HepG2 (cell line): ENCODE measurements around the gene USF2. TPM values are rescaled to one million over a fixed set of nuclear protein-coding genes. Genes with fewer than 3 reads are reported as not detected.
A peak's percentile ranks its signal among the peaks of the same experiment; 100 is the strongest.

ENCODE experiments used
- ATAC-seq: fragments of 200-7000 bp; cut with Tn5 transposase; 3 replicates; pipeline ENCODE4 v1.9.1; 2020; ENCODE audit warnings: mild to moderate bottlenecking, moderate library complexity
- BruUV-seq: library from RNA; stranded (reverse); fragments of 400-500 nt; replicated peaks from 2 replicates; lab custom pipeline; 2021; lab: Mats Ljungman, UMichigan
- CTCF ChIA-PET: fragments of 300-600 bp; formaldehyde crosslinking; extraction: SDS; loops from one replicate; lab custom pipeline; 2021; ENCODE audit warnings: low total read pairs, inconsistent platforms, low intra/inter-chr PET ratio; lab: Yijun Ruan, JAX
- POLR2A ChIA-PET: fragments of 350-600 bp; sonication (Branson Sonifier 250); formaldehyde crosslinking; loops from one replicate; lab custom pipeline; 2020; ENCODE audit warnings: antibody characterized with exemption, inconsistent platforms; lab: Yijun Ruan, JAX
- DNase-seq: peaks from one replicate; pipeline ENCODE4 v3.0.0-alpha.2; 2015; ENCODE audit warnings: low spot score
- FAIRE-seq: peaks from 3 replicates; lab custom pipeline; 2011; peaks lifted over from hg19 to GRCh38; lab: Jason Lieb, UNC
- H2AFZ ChIP-seq: one replicate; pipeline ENCODE4 v1.6.1; 2011; ENCODE audit warnings: low read length, inconsistent platforms
- H3K27ac ChIP-seq: fragments of 300-600 bp; 3 replicates; pipeline ENCODE4 v1.8.0; 2011; ENCODE audit warnings: mixed run types, mild to moderate bottlenecking, mixed read lengths, low read length, inconsistent platforms; ENCODE audit not compliant: insufficient read depth; ENCODE audit errors: extremely low read length
- H3K27me3 ChIP-seq, 2 experiments: fragments of 200-600 bp in 1 of 2; 2 replicates in 1 of 2; 3 replicates in 1 of 2; pipeline versions ENCODE4 v1.6.0 to v1.8.0; 2011; ENCODE audit warnings: low read length in 2 of 2, mild to moderate bottlenecking in 2 of 2, moderate library complexity in 2 of 2, inconsistent platforms in 1 of 2; ENCODE audit not compliant: insufficient read depth in 2 of 2, control insufficient read depth in 1 of 2
- H3K36me3 ChIP-seq, 2 experiments: fragments of 200-600 bp in 1 of 2; replicated peaks in 1 of 2; 2 replicates in 1 of 2; 3 replicates in 1 of 2; pipeline versions ENCODE4 v1.5.1 to v1.8.0; 2011; ENCODE audit warnings: low read length in 2 of 2, inconsistent platforms in 1 of 2; ENCODE audit not compliant: insufficient read depth in 2 of 2, control insufficient read depth in 1 of 2
- H3K4me1 ChIP-seq: 2 replicates; pipeline ENCODE4 v1.5.1; 2012; ENCODE audit warnings: low read length, inconsistent platforms; ENCODE audit not compliant: insufficient read depth
- H3K4me2 ChIP-seq: 2 replicates; pipeline ENCODE4 v1.6.0; 2011; ENCODE audit warnings: low read depth, low read length, inconsistent platforms
- H3K4me3 ChIP-seq, 3 experiments: fragments of 200-600 bp in 1 of 3; sonication (generic), shearing (Covaris generic) in 1 of 3; replicated peaks in 1 of 3; 2 replicates each; pipeline ENCODE4 v1.5.1; 2011 to 2016; ENCODE audit warnings: low read length in 3 of 3, inconsistent platforms in 2 of 3, low read depth in 2 of 3, mild to moderate bottlenecking in 2 of 3, control low read depth in 1 of 3, mixed read lengths in 1 of 3; ENCODE audit not compliant: insufficient read depth in 1 of 3
- H3K79me2 ChIP-seq: one replicate; pipeline ENCODE4 v1.6.1; 2011; ENCODE audit warnings: low read length, inconsistent platforms; ENCODE audit not compliant: insufficient read depth
- H3K9ac ChIP-seq: 2 replicates; pipeline ENCODE4 v1.6.0; 2011; ENCODE audit warnings: mild to moderate bottlenecking, low read depth, low read length, inconsistent platforms; ENCODE audit not compliant: insufficient read depth
- H3K9me3 ChIP-seq: 2 replicates; pipeline ENCODE4 v1.5.1; 2012; ENCODE audit warnings: mild to moderate bottlenecking, low read length
- H4K20me1 ChIP-seq: 2 replicates; pipeline ENCODE4 v1.6.0; 2011; ENCODE audit warnings: inconsistent platforms, mild to moderate bottlenecking, low read length, moderate library complexity; ENCODE audit not compliant: insufficient read depth
- FIP1L1 ChIP-seq: fragments of 200-400 bp; formaldehyde crosslinking; IDR thresholded peaks from 2 replicates; pipeline ENCODE4 v1.6.1; 2018; ENCODE audit warnings: low read depth, mild to moderate bottlenecking, low read length, moderate library complexity, borderline replicate concordance; ENCODE audit not compliant: insufficient read depth
- HOXD1 ChIP-seq: sonication (generic); formaldehyde crosslinking; IDR thresholded peaks from 2 replicates; pipeline ENCODE4 v1.5.0; 2020; ENCODE audit warnings: missing genetic modification reagents
- ONECUT2 ChIP-seq: sonication (generic); formaldehyde crosslinking; IDR thresholded peaks from 2 replicates; pipeline ENCODE4 v1.4.0; 2020; ENCODE audit warnings: missing genetic modification reagents
- U2AF2 ChIP-seq: fragments of 200-400 bp; formaldehyde crosslinking; IDR thresholded peaks from 2 replicates; pipeline ENCODE4 v1.6.1; 2017; ENCODE audit warnings: low read depth, mild to moderate bottlenecking, low read length
- ZNF10 ChIP-seq: sonication (generic); formaldehyde crosslinking; IDR thresholded peaks from 2 replicates; pipeline ENCODE4 v1.4.0; 2020; ENCODE audit warnings: mild to moderate bottlenecking, low read depth, missing genetic modification reagents, borderline replicate concordance
- ZNF12 ChIP-seq: sonication (generic); formaldehyde crosslinking; IDR thresholded peaks from 2 replicates; pipeline ENCODE4 v1.5.0; 2020; ENCODE audit warnings: missing genetic modification reagents
- ZNF569 ChIP-seq: sonication (generic); formaldehyde crosslinking; IDR thresholded peaks from 2 replicates; pipeline ENCODE4 v1.5.0; 2020; ENCODE audit warnings: mild to moderate bottlenecking, missing genetic modification reagents, moderate library complexity, borderline replicate concordance
- ZNF768 ChIP-seq: sonication (generic); formaldehyde crosslinking; IDR thresholded peaks from 2 replicates; pipeline ENCODE4 v1.4.0; 2020; ENCODE audit warnings: missing genetic modification reagents
- ZZZ3 ChIP-seq: sonication (generic); formaldehyde crosslinking; IDR thresholded peaks from 2 replicates; pipeline ENCODE4 v1.4.0; 2020; ENCODE audit warnings: missing genetic modification reagents, mild to moderate bottlenecking, borderline replicate concordance
- WGBS: methylation state at CpG from one replicate; pipeline ENCODE4 v1.1.6; 2017; ENCODE audit warnings: low lambda C conversion rate; 5-methylcytosine and 5-hydroxymethylcytosine counted together
- in situ Hi-C: cut with HindIII; loops from 2 replicates; pipeline ENCODE4 v1.10.0; 2017; ENCODE audit warnings: low pct_unique_long_range_greater_than_20kb; ENCODE audit not compliant: extremely low pct_ligation_motif_present
- intact Hi-C: fragments of 100-400 bp; cut with micrococcal nuclease; formaldehyde crosslinking; loops from one replicate; pipeline ENCODE4 v1.10.0; 2022; ENCODE audit not compliant: unreplicated experiment
- polyA plus RNA-seq, 8 experiments: library from polyadenylated mRNA; depleted of rRNA in 3 of 8; stranded (reverse) in 7 of 8; unstranded in 1 of 8; fragments of >200 nt; fragmentation: Illumina TruSeq in 4 of 8; extraction: Trizol in 4 of 8; gene quantifications; 2 replicates each; pipeline versions ENCODE4 v1.2.1 to v1.2.3, GENCODE V29; 2011 to 2016; ENCODE audit warnings: low read depth in 4 of 8, missing spikeins in 1 of 8, mixed read lengths in 1 of 8; ENCODE audit not compliant: insufficient read depth in 1 of 8
- total RNA-seq, 5 experiments: library from RNA; depleted of rRNA; stranded (reverse); fragments of >200 nt; fragmentation: Illumina TruSeq; extraction: Trizol; gene quantifications; 2 replicates each; pipeline ENCODE4 v1.2.3, GENCODE V29; 2016; ENCODE audit warnings: low read depth in 1 of 5
- TF ChIP-seq, protein P1 (sequence below): sonication (generic); formaldehyde crosslinking; conservative IDR thresholded peaks from 2 replicates; pipeline ENCODE4 v1.8.0; 2022; ENCODE audit warnings: missing genetic modification reagents
- TF ChIP-seq, protein P2 (sequence below): sonication (generic); formaldehyde crosslinking; IDR thresholded peaks from 2 replicates; pipeline ENCODE4 v1.8.1; 2023; ENCODE audit warnings: mild to moderate bottlenecking, moderate library complexity, missing genetic modification reagents

The USF2 gene
- total and polyA plus RNA-seq, 2 of the 13 experiments (the other 11 are each of a cell fraction or from before 2014, with no cell fraction given), result 54.9 to 106 TPM

DNA sequence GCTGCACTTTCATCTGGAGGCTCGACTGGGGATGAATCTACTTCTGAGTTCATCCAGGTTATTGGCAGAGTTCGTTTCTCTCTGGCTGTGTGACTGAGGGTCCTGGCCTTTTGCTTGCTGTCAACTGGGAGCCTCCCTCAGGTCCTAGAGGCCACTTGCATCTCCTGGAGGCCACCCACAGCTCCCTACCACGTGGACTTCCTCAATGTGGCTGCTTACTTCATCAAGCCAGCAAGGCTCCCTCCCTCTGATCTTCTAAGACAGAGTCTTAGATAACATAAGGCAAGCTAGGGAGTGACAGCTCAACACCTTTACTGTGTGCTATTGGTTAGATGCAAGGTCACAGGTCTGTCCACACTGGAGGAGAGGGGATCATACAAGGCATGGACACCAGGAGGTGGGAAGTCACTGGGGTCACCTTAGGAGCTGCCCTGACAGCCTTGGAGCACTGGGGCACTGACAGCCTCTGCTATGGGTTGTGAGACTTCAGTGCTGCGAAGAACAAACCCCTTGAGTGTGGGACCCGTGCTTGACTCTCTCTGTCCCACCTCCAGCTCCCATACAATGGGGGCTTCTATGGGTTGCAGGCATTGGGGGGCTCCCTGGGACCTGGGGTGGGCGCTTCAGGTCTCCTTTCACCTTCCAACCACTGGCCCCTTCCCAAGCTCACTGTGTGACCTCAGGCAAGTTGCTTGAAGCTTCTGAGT, 45.5 kb upstream of the USF2 start:
- Histone ChIP-seq H3K36me3 (no peaks in the 10 kb centered on the region), H3K4me1 (no peaks in the 10 kb centered on the region), H3K79me2 (no peaks in the 10 kb centered on the region), H3K9me3 (no peaks in the 10 kb centered on the region), H2AFZ (no peak overlapping the region), H3K27me3 (peaks cover 0 to 6% of the 10 kb centered on the region in 2 experiments; a peak in 2 of 5 replicates), H4K20me1 (no peaks in the 10 kb centered on the region), H3K27ac (no peak overlapping the region), H3K9ac (no peak overlapping the region), H3K4me3 (no peak overlapping the region), H3K4me2 (no peak overlapping the region)
- POLR2A ChIA-PET, result no interaction called here
- whole genome bisulfite sequencing, result 15% methylated on average over 5 of the region's 6 CpGs
- in situ Hi-C loops, result no loop called here
- TF ChIP-seq ZNF768 (CRISPR knock-in tag) (0 out of 2 replicates have a peak, but pooled peaks have one; percentile 25), U2AF2 (no peak)
- BruUV-seq, result no TSS peak
- ATAC-seq (no peak), DNase-seq (no peak), FAIRE-seq (no peak)
- intact Hi-C loops, result no loop called here
- CTCF ChIA-PET, result no interaction called here

DNA sequence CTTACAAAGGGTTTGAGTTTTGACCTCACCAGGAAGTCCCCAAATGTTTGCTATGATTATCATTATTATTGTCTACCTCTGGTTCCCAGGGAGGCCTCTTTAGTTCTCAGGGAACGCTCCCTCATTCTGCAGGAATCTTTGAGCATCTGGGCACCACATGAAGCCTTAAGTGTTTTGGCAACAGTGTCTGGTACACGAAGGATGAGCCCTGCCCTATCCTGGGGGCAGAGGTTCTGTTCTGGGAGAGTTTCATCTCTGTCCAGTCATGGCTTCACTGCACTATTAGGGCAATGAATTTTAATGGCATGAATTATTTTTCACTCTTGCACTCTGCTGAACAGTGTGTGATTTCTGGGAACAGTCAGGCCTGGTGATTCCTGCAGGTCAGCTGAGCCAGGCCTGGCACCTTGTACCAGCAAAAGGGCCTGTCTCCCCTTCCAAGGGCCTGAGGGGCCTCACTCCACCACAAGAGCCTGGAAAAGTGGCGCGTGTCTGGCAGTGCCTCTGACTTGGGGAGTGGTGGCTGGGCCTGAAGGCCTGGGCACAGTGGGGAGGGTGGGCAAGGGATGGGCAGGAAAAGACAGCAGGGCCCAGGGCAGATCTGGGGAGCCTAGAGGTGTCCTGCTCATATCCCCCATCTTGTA, 44.8 kb upstream of the USF2 start:
- Histone ChIP-seq H3K27ac (no peak overlapping the region), H3K9ac (no peak overlapping the region), H3K27me3 (peaks cover 0 to 6% of the 10 kb centered on the region in 2 experiments; a peak in 2 of 5 replicates), H3K36me3 (no peaks in the 10 kb centered on the region), H4K20me1 (no peaks in the 10 kb centered on the region), H2AFZ (no peak overlapping the region), H3K79me2 (no peaks in the 10 kb centered on the region), H3K9me3 (no peaks in the 10 kb centered on the region), H3K4me3 (no peak overlapping the region), H3K4me2 (no peak overlapping the region), H3K4me1 (no peaks in the 10 kb centered on the region)
- FAIRE-seq, result no peak
- intact Hi-C loops (no loop called here), in situ Hi-C loops (no loop called here)
- POLR2A ChIA-PET, result no interaction called here
- no peak for DNase-seq
- CTCF ChIA-PET, result no interaction called here
- 60% methylated on average over 3 of the region's 4 CpGs for WGBS
- no peak for ATAC-seq
- no TSS peak for BruUV-seq
- TF ChIP-seq ONECUT2 (CRISPR knock-in tag), result no peak
- no peak for TF ChIP-seq FIP1L1
- TF ChIP-seq HOXD1 (CRISPR knock-in tag), result no peak
- TF ChIP-seq, protein P1, sequence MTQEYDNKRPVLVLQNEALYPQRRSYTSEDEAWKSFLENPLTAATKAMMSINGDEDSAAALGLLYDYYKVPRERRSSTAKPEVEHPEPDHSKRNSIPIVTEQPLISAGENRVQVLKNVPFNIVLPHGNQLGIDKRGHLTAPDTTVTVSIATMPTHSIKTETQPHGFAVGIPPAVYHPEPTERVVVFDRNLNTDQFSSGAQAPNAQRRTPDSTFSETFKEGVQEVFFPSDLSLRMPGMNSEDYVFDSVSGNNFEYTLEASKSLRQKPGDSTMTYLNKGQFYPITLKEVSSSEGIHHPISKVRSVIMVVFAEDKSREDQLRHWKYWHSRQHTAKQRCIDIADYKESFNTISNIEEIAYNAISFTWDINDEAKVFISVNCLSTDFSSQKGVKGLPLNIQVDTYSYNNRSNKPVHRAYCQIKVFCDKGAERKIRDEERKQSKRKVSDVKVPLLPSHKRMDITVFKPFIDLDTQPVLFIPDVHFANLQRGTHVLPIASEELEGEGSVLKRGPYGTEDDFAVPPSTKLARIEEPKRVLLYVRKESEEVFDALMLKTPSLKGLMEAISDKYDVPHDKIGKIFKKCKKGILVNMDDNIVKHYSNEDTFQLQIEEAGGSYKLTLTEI (CRISPR knock-in tag), result no peak
- TF ChIP-seq, protein P2, sequence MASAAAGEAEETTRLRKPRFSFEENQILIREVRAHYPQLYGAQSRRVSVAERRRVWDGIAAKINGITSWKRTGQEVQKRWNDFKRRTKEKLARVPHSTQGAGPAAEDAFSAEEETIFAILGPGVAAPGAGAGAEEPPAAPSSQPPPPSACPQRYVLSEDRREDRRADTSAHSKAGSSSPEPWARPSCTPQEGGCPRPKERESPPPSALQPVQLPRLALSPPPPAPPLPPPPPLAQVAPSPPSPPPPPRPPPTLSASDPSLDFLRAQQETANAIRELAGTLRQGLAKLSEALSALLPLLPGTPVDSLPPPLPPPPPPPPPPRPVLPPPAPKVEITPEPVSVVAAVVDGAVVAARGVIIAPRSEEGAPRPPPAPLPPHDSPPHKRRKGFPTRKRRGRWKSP (CRISPR knock-in tag), result no peak
- TF ChIP-seq ZNF569, result no peak
- no peak for TF ChIP-seq ZZZ3 (CRISPR knock-in tag)
- TF ChIP-seq ZNF12 (CRISPR knock-in tag), result no peak
- no peak for TF ChIP-seq ZNF10
